ENCODE results near the gene HDHD5.

Gene HDHD5

GRCh38 chr22:17138513-17138912 is 20.6 kb downstream of the HDHD5 start:
- H3K4me3 ChIP-seq (ENCODE audit: low read length in 2 of 2), result no peak overlapping the region
- H3K4me1 ChIP-seq (ENCODE audit: control insufficient read depth, insufficient read depth, low read length), result no peaks in the 10 kb centered on the region
- peaks cover 27 to 34% of the 10 kb centered on the region in 2 donors for H3K36me3 ChIP-seq (ENCODE audit: control insufficient read depth in 2 of 2, insufficient read depth in 2 of 2, low read length in 2 of 2)
- no peaks in the 10 kb centered on the region for H3K27me3 ChIP-seq (ENCODE audit: control insufficient read depth in 1 of 2, insufficient read depth in 2 of 2, low read length in 2 of 2)
- no peak overlapping the region for H3K9ac ChIP-seq (ENCODE audit: low read length in 2 of 2)
- H3K27ac ChIP-seq (ENCODE audit: low read length), result no peak overlapping the region
- no peaks in the 10 kb centered on the region for H3K9me3 ChIP-seq (ENCODE audit: control insufficient read depth in 2 of 2, low read length in 2 of 2)

- no peaks in the 10 kb centered on the region for H3K9me3 ChIP-seq (ENCODE audit: control insufficient read depth in 2 of 2, low read length in 2 of 2)
- H3K27me3 ChIP-seq (ENCODE audit: control insufficient read depth in 1 of 2, insufficient read depth in 2 of 2, low read length in 2 of 2), result no peaks in the 10 kb centered on the region
- peaks cover 27 to 30% of the 10 kb centered on the region in 2 donors for H3K36me3 ChIP-seq (ENCODE audit: control insufficient read depth in 2 of 2, insufficient read depth in 2 of 2, low read length in 2 of 2)
- H3K4me1 ChIP-seq (ENCODE audit: control insufficient read depth, insufficient read depth, low read length), result no peaks in the 10 kb centered on the region
- no peak overlapping the region for H3K27ac ChIP-seq (ENCODE audit: low read length)
- H3K9ac ChIP-seq (ENCODE audit: low read length in 2 of 2), result no peak overlapping the region
- H3K4me3 ChIP-seq (ENCODE audit: low read length in 2 of 2), result no peak overlapping the region
These were observed 21.1 kb downstream of the HDHD5 start for GRCh38 chr22:17137861-17138425.

GRCh38 chr22:17137170-17137569 is 21.9 kb downstream of the HDHD5 start:
- Histone ChIP-seq H3K36me3 (ENCODE audit: control insufficient read depth in 2 of 2, insufficient read depth in 2 of 2, low read length in 2 of 2) (peaks cover 19 to 26% of the 10 kb centered on the region in 2 donors), H3K4me1 (ENCODE audit: control insufficient read depth, insufficient read depth, low read length) (no peaks in the 10 kb centered on the region), H3K27ac (ENCODE audit: low read length) (no peak overlapping the region), H3K9me3 (ENCODE audit: control insufficient read depth in 2 of 2, low read length in 2 of 2) (no peaks in the 10 kb centered on the region), H3K4me3 (ENCODE audit: low read length in 2 of 2) (no peak overlapping the region), H3K27me3 (ENCODE audit: control insufficient read depth in 1 of 2, insufficient read depth in 2 of 2, low read length in 2 of 2) (no peaks in the 10 kb centered on the region), H3K9ac (ENCODE audit: low read length in 2 of 2) (no peak overlapping the region)

GRCh38 chr22:17135153-17135760 is 23.8 kb downstream of the HDHD5 start:
- Histone ChIP-seq H3K27ac (ENCODE audit: low read length) (no peak overlapping the region), H3K27me3 (ENCODE audit: control insufficient read depth in 1 of 2, insufficient read depth in 2 of 2, low read length in 2 of 2) (no peaks in the 10 kb centered on the region), H3K36me3 (ENCODE audit: control insufficient read depth in 2 of 2, insufficient read depth in 2 of 2, low read length in 2 of 2) (peaks cover 8 to 16% of the 10 kb centered on the region in 2 donors), H3K4me1 (ENCODE audit: control insufficient read depth, insufficient read depth, low read length) (no peaks in the 10 kb centered on the region), H3K4me3 (ENCODE audit: low read length in 2 of 2) (no peak overlapping the region), H3K9me3 (ENCODE audit: control insufficient read depth in 2 of 2, low read length in 2 of 2) (no peaks in the 10 kb centered on the region), H3K9ac (ENCODE audit: low read length in 2 of 2) (no peak overlapping the region)

- no peaks in the 10 kb centered on the region for H3K27me3 ChIP-seq (ENCODE audit: control insufficient read depth in 1 of 2, insufficient read depth in 2 of 2, low read length in 2 of 2)
- no peak overlapping the region for H3K9ac ChIP-seq (ENCODE audit: low read length in 2 of 2)
These were observed 25.9 kb downstream of the HDHD5 start for GRCh38 chr22:17133137-17133536.

GRCh38 chr22:17132112-17132511 is 27.0 kb downstream of the HDHD5 start:
- Histone ChIP-seq H3K27me3 (ENCODE audit: control insufficient read depth in 1 of 2, insufficient read depth in 2 of 2, low read length in 2 of 2) (no peaks in the 10 kb centered on the region), H3K27ac (ENCODE audit: low read length) (no peak overlapping the region), H3K36me3 (ENCODE audit: control insufficient read depth in 2 of 2, insufficient read depth in 2 of 2, low read length in 2 of 2) (peaks cover 0 to 4% of the 10 kb centered on the region in 2 donors), H3K9ac (ENCODE audit: low read length in 2 of 2) (no peak overlapping the region), H3K4me1 (ENCODE audit: control insufficient read depth, insufficient read depth, low read length) (no peaks in the 10 kb centered on the region), H3K4me3 (ENCODE audit: low read length in 2 of 2) (no peak overlapping the region), H3K9me3 (ENCODE audit: control insufficient read depth in 2 of 2, low read length in 2 of 2) (no peaks in the 10 kb centered on the region)

More at GRCh38 chr22:17133137-17133536, 25.9 kb downstream of the HDHD5 start:
- H3K27ac ChIP-seq (ENCODE audit: low read length), result no peak overlapping the region
- H3K4me1 ChIP-seq (ENCODE audit: control insufficient read depth, insufficient read depth, low read length), result no peaks in the 10 kb centered on the region
- H3K9me3 ChIP-seq (ENCODE audit: control insufficient read depth in 2 of 2, low read length in 2 of 2), result no peaks in the 10 kb centered on the region
- H3K36me3 ChIP-seq (ENCODE audit: control insufficient read depth in 2 of 2, insufficient read depth in 2 of 2, low read length in 2 of 2), result peaks cover 4 to 7% of the 10 kb centered on the region in 2 donors
- no peak overlapping the region for H3K4me3 ChIP-seq (ENCODE audit: low read length in 2 of 2)

- Histone ChIP-seq H3K36me3 (ENCODE audit: control insufficient read depth in 2 of 2, insufficient read depth in 2 of 2, low read length in 2 of 2) (peaks cover 0 to 2% of the 10 kb centered on the region in 2 donors), H3K9ac (ENCODE audit: low read length in 2 of 2) (no peak overlapping the region), H3K27ac (ENCODE audit: low read length) (no peak overlapping the region), H3K9me3 (ENCODE audit: control insufficient read depth in 2 of 2, low read length in 2 of 2) (no peaks in the 10 kb centered on the region), H3K4me3 (ENCODE audit: low read length in 2 of 2) (no peak overlapping the region), H3K4me1 (ENCODE audit: control insufficient read depth, insufficient read depth, low read length) (no peaks in the 10 kb centered on the region), H3K27me3 (ENCODE audit: control insufficient read depth in 1 of 2, insufficient read depth in 2 of 2, low read length in 2 of 2) (no peaks in the 10 kb centered on the region)
These were observed 27.4 kb downstream of the HDHD5 start for GRCh38 chr22:17131686-17132085.

GRCh38 chr22:17130199-17130598 is 28.9 kb downstream of the HDHD5 start:
- H3K9me3 ChIP-seq (ENCODE audit: control insufficient read depth in 2 of 2, low read length in 2 of 2), result no peaks in the 10 kb centered on the region
- no peak overlapping the region for H3K27ac ChIP-seq (ENCODE audit: low read length)
- H3K9ac ChIP-seq (ENCODE audit: low read length in 2 of 2), result no peak overlapping the region
- H3K36me3 ChIP-seq (ENCODE audit: control insufficient read depth in 2 of 2, insufficient read depth in 2 of 2, low read length in 2 of 2), result peaks cover 0 to 2% of the 10 kb centered on the region in 2 donors
- no peak overlapping the region for H3K4me3 ChIP-seq (ENCODE audit: low read length in 2 of 2)
- no peaks in the 10 kb centered on the region for H3K27me3 ChIP-seq (ENCODE audit: control insufficient read depth in 1 of 2, insufficient read depth in 2 of 2, low read length in 2 of 2)
- no peaks in the 10 kb centered on the region for H3K4me1 ChIP-seq (ENCODE audit: control insufficient read depth, insufficient read depth, low read length)

- H3K9me3 ChIP-seq (ENCODE audit: control insufficient read depth in 2 of 2, low read length in 2 of 2), result no peaks in the 10 kb centered on the region
- H3K27me3 ChIP-seq (ENCODE audit: control insufficient read depth in 1 of 2, insufficient read depth in 2 of 2, low read length in 2 of 2), result peaks cover 25 to 35% of the 10 kb centered on the region in 2 donors
- H3K36me3 ChIP-seq (ENCODE audit: control insufficient read depth in 2 of 2, insufficient read depth in 2 of 2, low read length in 2 of 2), result no peaks in the 10 kb centered on the region
- H3K4me3 ChIP-seq (ENCODE audit: low read length in 2 of 2), result peak within 1 kb of the TSS; percentile 52 to 64
- no peak within 1 kb of the TSS for H3K27ac ChIP-seq (ENCODE audit: low read length)
- no peak within 1 kb of the TSS for H3K9ac ChIP-seq (ENCODE audit: low read length in 2 of 2)
- peaks cover 9% of the 10 kb centered on the region for H3K4me1 ChIP-seq (ENCODE audit: control insufficient read depth, insufficient read depth, low read length)
These were observed 37.6 kb downstream of the HDHD5 start, which contains the start of gene TMEM121B for GRCh38 chr22:17121233-17122195. TMEM121B (minus strand) TSS chr22:17121360; CDS start chr22:17121127, 233 bp downstream.

- Histone ChIP-seq H3K4me1 (ENCODE audit: control insufficient read depth, insufficient read depth, low read length) (peaks cover 9% of the 10 kb centered on the region), H3K27ac (ENCODE audit: low read length) (no peak overlapping the region), H3K36me3 (ENCODE audit: control insufficient read depth in 2 of 2, insufficient read depth in 2 of 2, low read length in 2 of 2) (no peaks in the 10 kb centered on the region), H3K9me3 (ENCODE audit: control insufficient read depth in 2 of 2, low read length in 2 of 2) (no peaks in the 10 kb centered on the region), H3K27me3 (ENCODE audit: control insufficient read depth in 1 of 2, insufficient read depth in 2 of 2, low read length in 2 of 2) (peaks cover 25 to 35% of the 10 kb centered on the region in 2 donors), H3K9ac (ENCODE audit: low read length in 2 of 2) (no peak overlapping the region), H3K4me3 (ENCODE audit: low read length in 2 of 2) (peak overlapping the region in 1 of 2 donors; percentile 61)
These were observed 38.3 kb downstream of the HDHD5 start for GRCh38 chr22:17120711-17121232.
